ENCODE data around the gene FNDC1.

FNDC1 gene

DNA sequence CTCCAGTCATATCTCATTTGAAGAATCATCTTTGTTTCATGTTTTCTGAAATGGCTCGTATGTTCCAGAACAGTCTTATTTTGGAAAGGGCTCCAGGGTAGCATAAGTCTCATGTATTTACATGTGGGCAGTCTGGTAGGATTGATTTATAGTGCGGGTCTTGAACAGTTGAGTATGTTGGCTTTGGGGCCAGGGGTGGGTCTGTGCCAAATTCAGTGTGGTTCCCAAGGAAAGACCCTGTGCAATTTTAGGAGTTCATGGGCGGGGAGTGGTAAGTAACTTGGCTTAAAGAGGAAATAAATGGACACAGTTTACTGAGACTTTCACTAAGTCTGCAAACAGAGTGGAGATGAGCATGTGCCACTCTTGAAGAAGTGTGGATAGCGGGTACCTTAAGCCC is 7.7 kb downstream of the FNDC1 start:
- TF ChIP-seq CTCF (IDR thresholded peaks at IDR 0.05): no peak

DNA sequence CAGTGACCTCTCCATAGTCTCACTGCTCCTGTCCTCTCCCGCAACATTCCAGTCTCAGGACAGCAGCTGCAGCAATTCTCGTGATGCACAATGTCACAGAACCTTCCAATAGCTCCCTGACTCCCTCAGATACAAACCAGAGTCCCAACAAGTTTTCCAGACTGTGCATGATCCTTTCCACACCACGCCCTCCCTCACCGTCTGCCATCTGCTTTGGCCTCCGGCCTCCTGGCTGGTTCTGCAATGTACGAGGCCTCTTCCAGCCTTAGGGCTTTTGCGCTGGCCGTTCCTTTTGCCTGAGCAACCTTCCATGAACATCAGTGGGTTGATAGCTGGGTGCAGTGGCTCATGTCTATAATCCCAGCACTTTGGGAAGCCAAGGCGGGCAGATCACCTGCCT is 9.6 kb downstream of the FNDC1 start:
- TF ChIP-seq CTCF (IDR thresholded peaks at IDR 0.05): no peak

- TF ChIP-seq CTCF (IDR thresholded peaks at IDR 0.05): no peak
Observed at GRCh38 chr6:159180001-159180400, 10.8 kb downstream of the FNDC1 start.

GRCh38 chr6:159181914-159182313 is 12.7 kb downstream of the FNDC1 start:
- TF ChIP-seq CTCF (IDR thresholded peaks at IDR 0.05): no peak

GRCh38 chr6:159184559-159184958 is 15.4 kb downstream of the FNDC1 start:
- TF ChIP-seq CTCF (IDR thresholded peaks at IDR 0.05): no peak

GRCh38 chr6:159190460-159190859 is 21.3 kb downstream of the FNDC1 start:
- TF ChIP-seq CTCF (IDR thresholded peaks at IDR 0.05): no peak

- no peak for TF ChIP-seq CTCF (IDR thresholded peaks at IDR 0.05)
Observed at GRCh38 chr6:159193923-159194322, 24.7 kb downstream of the FNDC1 start.

GRCh38 chr6:159194421-159194820 is 25.2 kb downstream of the FNDC1 start:
- TF ChIP-seq CTCF (IDR thresholded peaks at IDR 0.05): no peak

Data from LNCAP (cell line).